HG02642 (cell line): ENCODE data around the gene ECT2.
"Not testable (repeated sequence)": the region's sequence is repeated elsewhere in the genome, so short reads cannot be mapped to it uniquely, and the experiment has no call there.

Source experiments
- ATAC-seq: cut with Tn5 transposase; IDR thresholded peaks from one replicate; pipeline ENCODE4 v1.9.1; 2021; ENCODE audit warnings: mild to moderate bottlenecking; ENCODE audit not compliant: unreplicated experiment, poor library complexity

The ECT2 gene

DNA sequence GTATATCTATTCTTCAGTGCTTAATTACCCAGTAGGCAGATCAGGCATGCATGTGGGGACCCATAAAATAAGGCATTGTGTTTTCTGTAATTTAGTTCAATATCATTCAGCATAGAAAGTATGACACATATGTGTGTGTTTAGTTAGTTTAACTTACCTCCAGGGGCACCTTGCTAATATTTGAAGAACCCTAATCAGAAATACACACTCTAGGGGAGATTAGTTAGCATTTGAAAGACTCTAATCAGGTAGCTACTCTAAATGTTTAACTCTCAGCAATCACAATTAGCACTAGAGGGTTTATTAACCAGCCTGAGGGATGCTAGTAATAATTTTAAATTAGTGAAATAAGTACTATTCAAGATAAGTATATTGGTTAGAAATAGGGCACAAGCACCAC lies 104.5 kb downstream of the ECT2 start:
- ATAC-seq: no peak

DNA sequence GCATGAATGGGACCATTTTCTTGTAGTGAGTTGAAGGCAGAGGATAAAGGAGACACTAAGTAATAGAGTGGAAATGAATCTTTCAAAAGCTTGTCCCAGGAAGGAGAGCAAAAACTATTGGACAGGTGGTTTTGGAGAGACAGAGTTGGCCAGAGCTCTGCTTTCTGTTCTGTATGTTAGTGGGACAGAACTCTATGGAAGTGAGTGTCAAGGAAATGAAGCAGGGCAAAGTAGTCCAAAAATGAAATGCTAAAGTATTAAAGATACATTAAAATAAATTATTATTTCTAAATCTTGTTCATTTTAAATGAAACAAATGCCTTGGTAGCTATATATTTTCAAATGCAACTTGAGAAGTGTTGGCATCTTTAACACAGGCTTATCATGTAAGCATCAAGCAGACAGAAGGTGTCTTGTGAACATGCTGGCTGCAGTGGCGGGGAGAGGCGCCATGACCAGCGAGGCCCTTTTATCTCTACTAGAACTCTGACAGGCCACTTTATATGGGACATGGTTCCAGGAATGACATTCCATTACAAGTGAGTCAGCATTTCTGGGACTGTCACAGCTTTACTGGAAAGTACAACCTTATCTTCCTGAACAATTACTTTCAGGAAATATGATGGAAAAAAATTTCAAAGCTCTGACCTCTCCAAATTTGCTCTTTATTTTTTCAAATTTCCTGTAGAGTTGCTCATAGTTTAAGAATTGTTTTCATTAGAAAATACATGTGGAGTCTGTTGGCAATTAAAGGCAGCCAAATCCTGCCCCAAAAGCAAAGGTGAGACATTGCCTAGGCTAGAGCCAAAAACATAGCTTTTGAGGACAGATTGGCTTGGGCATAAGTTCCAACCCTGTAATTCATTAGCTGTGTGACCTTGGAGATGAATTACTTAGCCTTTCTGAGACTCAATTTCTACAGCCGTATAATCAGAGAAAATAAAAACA lies 106.5 kb downstream of the ECT2 start:
- no peak for ATAC-seq

DNA sequence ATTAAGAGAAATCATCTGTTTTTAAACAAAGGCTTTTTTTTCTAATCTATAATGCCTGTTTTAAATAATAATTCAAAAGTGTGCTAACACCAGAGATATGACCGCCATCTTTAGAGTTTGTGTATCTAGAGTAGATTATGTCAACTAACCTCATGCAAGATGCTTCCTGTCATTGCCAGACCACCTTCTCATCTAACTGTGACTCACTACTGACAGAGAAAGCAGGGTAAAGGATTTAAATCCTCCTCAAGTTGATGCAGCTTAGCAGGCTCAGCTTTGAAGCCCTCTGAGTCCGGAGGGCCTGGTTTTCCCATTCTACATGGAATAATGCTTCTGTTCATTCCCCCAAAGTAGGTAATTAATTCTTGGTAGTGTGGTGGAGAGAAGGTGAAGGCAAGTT lies 108.5 kb downstream of the ECT2 start:
- ATAC-seq: no peak

DNA sequence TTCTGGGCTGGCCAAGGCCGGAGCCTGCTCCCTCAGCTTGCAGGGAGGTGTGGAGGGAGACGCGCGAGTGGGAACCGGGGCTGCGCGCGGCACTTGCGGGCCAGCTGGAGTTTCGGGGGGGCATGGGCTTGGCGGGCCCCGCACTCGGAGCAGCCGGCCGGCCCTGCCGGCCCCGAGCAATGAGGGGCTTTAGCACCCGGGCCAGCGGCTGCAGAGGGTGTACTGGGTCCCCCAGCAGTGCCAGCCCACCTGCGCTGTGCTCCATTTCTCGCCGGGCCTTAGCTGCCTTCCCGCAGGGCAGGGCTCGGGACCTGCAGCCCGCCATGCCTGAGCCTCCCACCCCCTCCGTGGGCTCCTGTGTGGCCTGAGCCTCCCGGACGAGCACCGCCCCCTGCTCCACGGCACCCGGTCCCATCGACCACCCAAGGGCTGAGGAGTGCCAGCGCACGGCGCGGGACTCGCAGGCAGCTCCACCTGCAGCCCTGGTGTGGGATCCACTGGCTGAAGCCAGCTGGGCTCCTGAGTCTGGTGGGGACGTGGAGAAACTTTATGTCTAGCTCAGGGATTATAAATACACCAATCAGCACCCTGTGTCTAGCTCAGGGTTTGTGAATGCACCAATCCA lies 116.3 kb downstream of the ECT2 start:
- ATAC-seq: not testable (repeated sequence)

- no peak for ATAC-seq
Observed at GRCh38 chr3:172868582-172869200, 118.2 kb downstream of the ECT2 start.

- no peak for ATAC-seq
Observed at GRCh38 chr3:172869368-172869771, 118.8 kb downstream of the ECT2 start.

- ATAC-seq: no peak
Observed at GRCh38 chr3:172869784-172870518, 119.4 kb downstream of the ECT2 start.
